GM12878 (cell line): Measurements from ENCODE around the gene SNAI3. TPM values are rescaled to one million over a fixed set of nuclear protein-coding genes. Genes with fewer than 3 reads are reported as not detected.

Source experiments
- ATAC-seq: fragments of 200-7000 bp; cut with Tn5 transposase; 3 replicates; pipeline ENCODE4 v1.9.1; 2020; ENCODE audit warnings: mild to moderate bottlenecking, moderate library complexity
- BruUV-seq: library from RNA; stranded (reverse); fragments of 400-500 nt; replicated peaks from 2 replicates; lab custom pipeline; 2021; lab: Mats Ljungman, UMichigan
- CTCF ChIA-PET: fragments of 300-600 bp; sonication (Branson Sonifier 250); formaldehyde crosslinking; extraction: SDS; loops from one replicate; lab custom pipeline; 2021; ENCODE audit warnings: inconsistent platforms; lab: Yijun Ruan, JAX
- POLR2A ChIA-PET: fragments of 350-600 bp; formaldehyde crosslinking; extraction: SDS; loops from one replicate; lab custom pipeline; 2021; ENCODE audit warnings: inconsistent platforms; lab: Charles Lee
- RAD21 ChIA-PET: fragments of 300-600 bp; sonication (Branson Sonifier 250); formaldehyde crosslinking; loops from one replicate; lab custom pipeline; 2023; ENCODE audit warnings: antibody characterized with exemption; ENCODE audit not compliant: unreplicated experiment; lab: Charles Lee
- SMC1A ChIA-PET: fragments of 300-600 bp; sonication (Branson Sonifier 250); formaldehyde crosslinking; loops from one replicate; lab custom pipeline; 2023; ENCODE audit not compliant: unreplicated experiment, uncharacterized antibody; lab: Charles Lee
- DNase-seq: peaks from one replicate; pipeline ENCODE4 v3.0.0-alpha.2; 2011; ENCODE audit warnings: low read depth, low spot score
- FAIRE-seq: peaks from 3 replicates; lab custom pipeline; 2011; peaks lifted over from hg19 to GRCh38; lab: Jason Lieb, UNC
- H2AFZ ChIP-seq: 2 replicates; pipeline ENCODE4 v1.6.0; 2011; ENCODE audit warnings: low read depth, low read length, control low read depth; ENCODE audit not compliant: control insufficient read depth
- H3K27ac ChIP-seq: 2 replicates; pipeline ENCODE4 v1.5.1; 2011; ENCODE audit warnings: control low read depth; ENCODE audit not compliant: control insufficient read depth, insufficient read depth
- H3K27me3 ChIP-seq, 2 experiments: replicated peaks in 1 of 2; 2 replicates each; pipeline versions ENCODE4 v1.6.0 to v1.6.1; 2011; ENCODE audit warnings: low read length in 1 of 2; ENCODE audit not compliant: control insufficient read depth in 2 of 2, insufficient read depth in 2 of 2
- H3K36me3 ChIP-seq, 2 experiments: 2 replicates each; pipeline ENCODE4 v1.5.1; 2011; ENCODE audit warnings: low read length in 1 of 2; ENCODE audit not compliant: control insufficient read depth in 2 of 2, insufficient read depth in 2 of 2
- H3K4me1 ChIP-seq: 2 replicates; pipeline ENCODE4 v1.6.1; 2011; ENCODE audit warnings: mild to moderate bottlenecking, low read length, moderate library complexity, mixed read lengths; ENCODE audit not compliant: control insufficient read depth, insufficient read depth
- H3K4me2 ChIP-seq: 2 replicates; pipeline ENCODE4 v1.6.0; 2011; ENCODE audit warnings: control low read depth; ENCODE audit not compliant: control insufficient read depth, insufficient read depth
- H3K4me3 ChIP-seq: fragments of 200-600 bp; sonication (generic); 2 replicates; pipeline ENCODE4 v1.5.1; 2016
- H3K79me2 ChIP-seq: 2 replicates; pipeline ENCODE4 v1.6.0; 2011; ENCODE audit warnings: low read length; ENCODE audit not compliant: control insufficient read depth, insufficient read depth
- H3K9ac ChIP-seq: 2 replicates; pipeline ENCODE4 v1.8.0; 2011; ENCODE audit warnings: low read length, control low read depth, mixed read lengths; ENCODE audit not compliant: control insufficient read depth, insufficient read depth
- H3K9me3 ChIP-seq: replicated peaks from 3 replicates; pipeline ENCODE4 v1.5.1; 2011; ENCODE audit warnings: mild to moderate bottlenecking, low read length; ENCODE audit not compliant: control insufficient read depth, insufficient read depth
- H4K20me1 ChIP-seq: 2 replicates; pipeline ENCODE4 v1.6.0; 2011; ENCODE audit not compliant: control insufficient read depth, insufficient read depth
- EED ChIP-seq: sonication (generic); IDR thresholded peaks from 2 replicates; pipeline ENCODE4 v1.6.1; 2016; ENCODE audit warnings: antibody characterized with exemption, low read depth
- ESRRA ChIP-seq: IDR thresholded peaks from 2 replicates; pipeline ENCODE4 v1.6.1; 2012; ENCODE audit warnings: mild to moderate bottlenecking, low read length, improper control_type of control experiment
- FOS ChIP-seq: IDR thresholded peaks from 3 replicates; pipeline ENCODE4 v1.6.1; 2011; ENCODE audit warnings: borderline replicate concordance; ENCODE audit not compliant: insufficient read length; ENCODE audit errors: extremely low read depth
- FOXM1 ChIP-seq: IDR thresholded peaks from 2 replicates; pipeline ENCODE4 v1.6.1; 2012; ENCODE audit warnings: low read depth, mild to moderate bottlenecking, inconsistent platforms, low read length, moderate library complexity
- IKZF1 ChIP-seq: fragments of 450-650 bp; conservative IDR thresholded peaks from 2 replicates; pipeline ENCODE4 v1.6.1; 2017; ENCODE audit warnings: antibody characterized with exemption, mild to moderate bottlenecking
- IKZF2 ChIP-seq, 2 experiments: fragments of 450-650 bp; IDR thresholded peaks; 2 replicates each; pipeline ENCODE4 v1.6.1; 2017; ENCODE audit warnings: mild to moderate bottlenecking in 2 of 2, moderate library complexity in 2 of 2
- MXI1 ChIP-seq: fragments of 150-350 bp; IDR thresholded peaks from 2 replicates; pipeline ENCODE4 v1.6.1; 2011; ENCODE audit warnings: low read depth, mild to moderate bottlenecking, inconsistent platforms, low read length, improper control_type of control experiment
- MYC ChIP-seq: IDR thresholded peaks from 2 replicates; pipeline ENCODE4 v1.6.1; 2011; ENCODE audit warnings: mild to moderate bottlenecking, low read length, moderate library complexity, inconsistent platforms; ENCODE audit not compliant: insufficient read depth, insufficient replicate concordance, insufficient read length, severe bottlenecking
- NBN ChIP-seq: fragments of 450-650 bp; IDR thresholded peaks from 2 replicates; pipeline ENCODE4 v1.6.1; 2016
- NFIC ChIP-seq: IDR thresholded peaks from 2 replicates; pipeline ENCODE4 v1.6.1; 2012; ENCODE audit warnings: low read depth, mild to moderate bottlenecking, inconsistent platforms, low read length, moderate library complexity
- NFXL1 ChIP-seq: fragments of 450-650 bp; IDR thresholded peaks from 2 replicates; pipeline ENCODE4 v1.6.1; 2017; ENCODE audit warnings: antibody characterized with exemption, mild to moderate bottlenecking, borderline replicate concordance
- NR2F1 ChIP-seq: fragments of 450-650 bp; conservative IDR thresholded peaks from 2 replicates; pipeline ENCODE4 v1.6.1; 2017; ENCODE audit warnings: mild to moderate bottlenecking
- PAX8 ChIP-seq: fragments of 450-650 bp; IDR thresholded peaks from 2 replicates; pipeline ENCODE4 v1.6.1; 2017; ENCODE audit warnings: mild to moderate bottlenecking, moderate library complexity
- PML ChIP-seq: IDR thresholded peaks from 2 replicates; pipeline ENCODE4 v1.6.1; 2012; ENCODE audit warnings: low read length, inconsistent platforms
- RCOR1 ChIP-seq: conservative IDR thresholded peaks from 2 replicates; pipeline ENCODE4 v1.6.1; 2012; ENCODE audit warnings: low read depth, low read length, improper control_type of control experiment
- SPI1 ChIP-seq: IDR thresholded peaks from 2 replicates; pipeline ENCODE4 v1.6.1; 2011; ENCODE audit warnings: low read depth, mild to moderate bottlenecking, low read length, moderate library complexity, borderline replicate concordance; ENCODE audit not compliant: insufficient read depth
- SUZ12 ChIP-seq: fragments of 200-600 bp; sonication (generic); IDR thresholded peaks from one replicate; pipeline ENCODE4 v1.6.1; 2018; ENCODE audit warnings: antibody characterized with exemption, mild to moderate bottlenecking; ENCODE audit not compliant: unreplicated experiment
- ZBTB11 ChIP-seq: fragments of 450-650 bp; formaldehyde crosslinking; IDR thresholded peaks from 2 replicates; pipeline ENCODE4 v1.5.0; 2022; ENCODE audit warnings: mild to moderate bottlenecking, missing genetic modification characterization
- WGBS: methylation state at CpG from one replicate; pipeline ENCODE4 v1.1.6; 2016; ENCODE audit warnings: low lambda C conversion rate; ENCODE audit not compliant: insufficient replicate concordance, insufficient coverage; ENCODE audit errors: missing lambda C conversion rate; 5-methylcytosine and 5-hydroxymethylcytosine counted together
- in situ Hi-C: fragments of 300-500 bp; cut with MboI; formaldehyde crosslinking; loops from 9 replicates; pipeline ENCODE4 v1.14.3; 2018; ENCODE audit warnings: mixed read lengths
- intact Hi-C: fragments of 100-400 bp; cut with micrococcal nuclease; formaldehyde crosslinking; loops from one replicate; pipeline ENCODE4 v1.14.2; 2022; ENCODE audit not compliant: unreplicated experiment
- polyA plus RNA-seq, 11 experiments: library from polyadenylated mRNA; depleted of rRNA in 4 of 11; unstranded in 6 of 11; stranded (reverse) in 5 of 11; fragments of >200 nt; fragmentation: Nextera tagmentation in 4 of 11; fragmentation: Illumina TruSeq in 1 of 11; extraction: Ambion mirVana in 4 of 11; extraction: Trizol in 1 of 11; gene quantifications; 1 replicate in 1 of 11; 2 replicates in 10 of 11; pipeline versions ENCODE4 v1.2.1 to v1.2.3, GENCODE V29; 2011 to 2016; ENCODE audit warnings: inconsistent platforms in 2 of 11, missing spikeins in 2 of 11, low read depth in 1 of 11
- total RNA-seq, 4 experiments: library from RNA; depleted of rRNA in 3 of 4; stranded (reverse); fragments of >200 nt in 3 of 4; fragmentation: Illumina TruSeq in 1 of 4; extraction: Trizol in 1 of 4; gene quantifications; 2 replicates each; pipeline versions ENCODE4 v1.2.1 to v1.2.3, GENCODE V29; 2013 to 2021
- TF ChIP-seq, protein P1 (sequence below): IDR thresholded peaks from 2 replicates; pipeline ENCODE4 v1.6.1; 2011; ENCODE audit warnings: low read depth, low read length, improper control_type of control experiment, borderline replicate concordance
- TF ChIP-seq, protein P2 (sequence below): IDR thresholded peaks from 2 replicates; pipeline ENCODE4 v1.6.1; 2012; ENCODE audit warnings: low read depth, low read length, improper control_type of control experiment

The SNAI3 gene
- total and polyA plus RNA-seq, 10 of the 15 experiments (the other 5 are each of a cell fraction or from before 2014, with no cell fraction given), result 0.21 to 7.4 (median 3.0) TPM

GRCh38 chr16:88633684-88634140, 52.6 kb downstream of the SNAI3 start:
- ATAC-seq, result peak; percentile 77
- Histone ChIP-seq H3K9me3 (no peaks in the 10 kb centered on the region; the same call in 2 of the 3 replicates), H3K4me1 (peaks cover 22% of the 10 kb centered on the region), H3K4me3 (peak overlapping the region; percentile 95; the same call in 1 of the 2 replicates), H3K4me2 (peak overlapping the region; percentile 99), H3K9ac (no peak overlapping the region; the same call in 1 of the 2 replicates), H2AFZ (peak overlapping the region; percentile 80; the same call in 1 of the 2 replicates), H3K79me2 (no peaks in the 10 kb centered on the region), H3K36me3 (peaks cover 0 to 16% of the 10 kb centered on the region in 2 experiments; a peak in 3 of 4 replicates), H3K27ac (peak overlapping the region; percentile 52), H4K20me1 (no peaks in the 10 kb centered on the region; the same call in 1 of the 2 replicates), H3K27me3 (peaks cover 4 to 6% of the 10 kb centered on the region in 2 experiments; a peak in 2 of 4 replicates)
- FAIRE-seq, result no peak
- DNase-seq, result peak; percentile 55
- ChIA-PET SMC1A (interaction anchor here (0.6 to 1.1 kb wide), 4 partner anchors 16 to 892 kb away, joined by 3 to 4 read pairs (median 3); no protein-coding TSS in a partner anchor), CTCF (interaction anchor here (0.8 to 1.9 kb wide), 14 partner anchors 11 to 190 kb away, joined by 3 to 6 read pairs (median 4); partner anchors contain the start of gene ZC3H18), POLR2A (interaction anchor here (0.9 kb wide), 1 partner anchor 19 kb away, joined by 3 read pairs; no protein-coding TSS in a partner anchor), RAD21 (interaction anchor here (0.9 to 1.8 kb wide), 6 partner anchors 16 to 178 kb away, joined by 3 to 7 read pairs (median 3); partner anchors contain the start of gene ZC3H18)
- no TSS peak for BruUV-seq
- intact Hi-C loops (no loop called here), in situ Hi-C loops (no loop called here)
- 0% methylated on average over 23 of the region's 23 CpGs for WGBS
- TF ChIP-seq SUZ12, result no peak
- no peak for TF ChIP-seq NFIC
- no peak for TF ChIP-seq NFXL1
- peak; percentile 85 for TF ChIP-seq IKZF1
- TF ChIP-seq MXI1, result peak; percentile 37; the same call in 1 of the 2 replicates
- TF ChIP-seq PML, result no peak
- TF ChIP-seq, protein P1, sequence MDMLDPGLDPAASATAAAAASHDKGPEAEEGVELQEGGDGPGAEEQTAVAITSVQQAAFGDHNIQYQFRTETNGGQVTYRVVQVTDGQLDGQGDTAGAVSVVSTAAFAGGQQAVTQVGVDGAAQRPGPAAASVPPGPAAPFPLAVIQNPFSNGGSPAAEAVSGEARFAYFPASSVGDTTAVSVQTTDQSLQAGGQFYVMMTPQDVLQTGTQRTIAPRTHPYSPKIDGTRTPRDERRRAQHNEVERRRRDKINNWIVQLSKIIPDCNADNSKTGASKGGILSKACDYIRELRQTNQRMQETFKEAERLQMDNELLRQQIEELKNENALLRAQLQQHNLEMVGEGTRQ, result no peak
- no peak for TF ChIP-seq RCOR1
- TF ChIP-seq, protein P2, sequence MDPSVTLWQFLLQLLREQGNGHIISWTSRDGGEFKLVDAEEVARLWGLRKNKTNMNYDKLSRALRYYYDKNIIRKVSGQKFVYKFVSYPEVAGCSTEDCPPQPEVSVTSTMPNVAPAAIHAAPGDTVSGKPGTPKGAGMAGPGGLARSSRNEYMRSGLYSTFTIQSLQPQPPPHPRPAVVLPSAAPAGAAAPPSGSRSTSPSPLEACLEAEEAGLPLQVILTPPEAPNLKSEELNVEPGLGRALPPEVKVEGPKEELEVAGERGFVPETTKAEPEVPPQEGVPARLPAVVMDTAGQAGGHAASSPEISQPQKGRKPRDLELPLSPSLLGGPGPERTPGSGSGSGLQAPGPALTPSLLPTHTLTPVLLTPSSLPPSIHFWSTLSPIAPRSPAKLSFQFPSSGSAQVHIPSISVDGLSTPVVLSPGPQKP, result no peak
- TF ChIP-seq ESRRA, result no peak
- no peak for TF ChIP-seq MYC
- no peak for TF ChIP-seq EED
- TF ChIP-seq FOS, result no peak
- TF ChIP-seq PAX8, result no peak
- peak; percentile 64 to 77; a peak in 2 of 4 replicates for TF ChIP-seq IKZF2 (IDR thresholded peaks at IDR 0.05)
- TF ChIP-seq NR2F1, result peak; percentile 81
- no peak for TF ChIP-seq SPI1
- no peak for TF ChIP-seq ZBTB11 (CRISPR knock-in tag)
- no peak for TF ChIP-seq FOXM1
- 0 out of 2 replicates have a peak, but pooled peaks have one; percentile 52 for TF ChIP-seq NBN
